Measurements from ENCODE around the gene ITGB1.
"Not testable (repeated sequence)": the region's sequence is repeated elsewhere in the genome, so short reads cannot be mapped to it uniquely, and the experiment has no call there.

ITGB1 gene

GRCh38 chr10:32923849-32924248 is 34.2 kb downstream of the ITGB1 start:
- Histone ChIP-seq H3K79me2 (ENCODE audit: insufficient read depth, low read depth) (no peaks in the 10 kb centered on the region), H3K27me3 (ENCODE audit: insufficient read depth, low read depth) (no peaks in the 10 kb centered on the region), H3K9ac (no peak overlapping the region), H3K4me2 (no peak overlapping the region), H3K36me3 (ENCODE audit: insufficient read depth) (no peaks in the 10 kb centered on the region; the same call in 1 of the 2 replicates), H3K27ac (no peak overlapping the region), H3K4me3 (IDR thresholded peaks at IDR 0.05; ENCODE audit: insufficient read depth, low read depth, low read length) (no peak overlapping the region), H3K4me1 (ENCODE audit: low read depth, poor library complexity, severe bottlenecking) (no peaks in the 10 kb centered on the region), H2AFZ (ENCODE audit: low read depth) (no peak overlapping the region), H4K20me1 (ENCODE audit: insufficient read depth) (no peaks in the 10 kb centered on the region)
- no peak for TF ChIP-seq CTCF (conservative IDR thresholded peaks at IDR 0.05; ENCODE audit: low read depth, low read length)

DNA sequence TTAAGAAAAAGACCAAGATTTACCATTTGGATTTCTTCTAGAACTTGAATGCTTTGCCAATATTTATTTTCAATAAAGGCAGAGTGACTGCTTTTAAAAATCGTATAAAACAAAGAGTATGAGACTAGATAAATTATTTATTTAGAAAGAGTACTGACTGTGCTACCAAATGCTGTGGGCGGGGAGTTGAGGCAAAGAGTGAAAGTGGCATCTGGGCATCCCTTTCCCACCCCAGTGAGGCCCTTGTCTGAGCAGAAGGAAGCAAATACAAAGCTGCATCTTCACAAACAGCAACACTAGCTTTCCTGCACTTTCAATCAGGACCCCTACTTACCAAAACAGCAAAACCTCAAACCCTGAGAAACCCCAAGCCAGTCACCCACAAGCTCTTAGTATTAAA is 34.9 kb downstream of the ITGB1 start:
- no peaks in the 10 kb centered on the region for H3K27me3 ChIP-seq (ENCODE audit: insufficient read depth, low read depth)
- H2AFZ ChIP-seq (ENCODE audit: low read depth), result no peak overlapping the region
- H3K27ac ChIP-seq, result no peak overlapping the region
- H4K20me1 ChIP-seq (ENCODE audit: insufficient read depth), result no peaks in the 10 kb centered on the region
- no peaks in the 10 kb centered on the region for H3K79me2 ChIP-seq (ENCODE audit: insufficient read depth, low read depth)
- H3K36me3 ChIP-seq (ENCODE audit: insufficient read depth), result no peaks in the 10 kb centered on the region; the same call in 1 of the 2 replicates
- no peak overlapping the region for H3K4me3 ChIP-seq (IDR thresholded peaks at IDR 0.05; ENCODE audit: insufficient read depth, low read depth, low read length)
- H3K9ac ChIP-seq, result no peak overlapping the region
- no peaks in the 10 kb centered on the region for H3K4me1 ChIP-seq (ENCODE audit: low read depth, poor library complexity, severe bottlenecking)
- no peak overlapping the region for H3K4me2 ChIP-seq
- TF ChIP-seq CTCF (conservative IDR thresholded peaks at IDR 0.05; ENCODE audit: low read depth, low read length), result no peak

- Histone ChIP-seq H3K79me2 (ENCODE audit: insufficient read depth, low read depth) (no peaks in the 10 kb centered on the region), H2AFZ (ENCODE audit: low read depth) (no peak overlapping the region), H3K4me1 (ENCODE audit: low read depth, poor library complexity, severe bottlenecking) (no peaks in the 10 kb centered on the region), H3K4me2 (no peak overlapping the region), H3K4me3 (IDR thresholded peaks at IDR 0.05; ENCODE audit: insufficient read depth, low read depth, low read length) (no peak overlapping the region), H3K27ac (no peak overlapping the region), H3K9ac (no peak overlapping the region), H3K36me3 (ENCODE audit: insufficient read depth) (no peaks in the 10 kb centered on the region; the same call in 1 of the 2 replicates), H4K20me1 (ENCODE audit: insufficient read depth) (no peaks in the 10 kb centered on the region), H3K27me3 (ENCODE audit: insufficient read depth, low read depth) (no peaks in the 10 kb centered on the region)
- no peak for TF ChIP-seq CTCF (conservative IDR thresholded peaks at IDR 0.05; ENCODE audit: low read depth, low read length)
These were observed 35.9 kb downstream of the ITGB1 start for GRCh38 chr10:32922170-32922569.

DNA sequence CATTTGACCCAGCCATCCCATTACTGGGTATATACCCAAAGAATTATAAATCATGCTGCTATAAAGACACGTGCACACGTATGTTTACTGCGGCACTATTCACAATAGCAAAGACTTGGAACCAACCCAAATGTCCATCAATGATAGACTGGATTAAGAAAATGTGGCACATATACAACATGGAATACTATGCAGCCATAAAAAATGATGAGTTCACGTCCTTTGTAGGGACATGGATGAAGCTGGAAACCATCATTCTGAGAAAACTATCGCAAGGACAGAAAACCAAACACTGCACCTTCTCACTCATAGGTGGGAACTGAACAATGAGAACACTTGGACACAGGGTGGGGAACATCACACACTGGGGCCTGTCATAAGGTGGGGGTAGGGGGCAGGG is 40.2 kb downstream of the ITGB1 start:
- not testable (repeated sequence) for H3K9ac ChIP-seq; H3K4me3 ChIP-seq (IDR thresholded peaks at IDR 0.05; ENCODE audit: insufficient read depth, low read depth, low read length); H3K4me2 ChIP-seq; H3K4me1 ChIP-seq (ENCODE audit: low read depth, poor library complexity, severe bottlenecking); H3K27me3 ChIP-seq (ENCODE audit: insufficient read depth, low read depth); H4K20me1 ChIP-seq (ENCODE audit: insufficient read depth); H3K79me2 ChIP-seq (ENCODE audit: insufficient read depth, low read depth); H3K27ac ChIP-seq; H3K36me3 ChIP-seq (ENCODE audit: insufficient read depth); H2AFZ ChIP-seq (ENCODE audit: low read depth)

- Histone ChIP-seq H3K4me1 (ENCODE audit: low read depth, poor library complexity, severe bottlenecking) (no peaks in the 10 kb centered on the region), H2AFZ (ENCODE audit: low read depth) (no peak overlapping the region), H3K9ac (no peak overlapping the region), H3K4me2 (no peak overlapping the region), H3K27ac (no peak overlapping the region), H3K36me3 (ENCODE audit: insufficient read depth) (no peaks in the 10 kb centered on the region), H3K4me3 (IDR thresholded peaks at IDR 0.05; ENCODE audit: insufficient read depth, low read depth, low read length) (no peak overlapping the region), H4K20me1 (ENCODE audit: insufficient read depth) (no peaks in the 10 kb centered on the region), H3K79me2 (ENCODE audit: insufficient read depth, low read depth) (no peaks in the 10 kb centered on the region), H3K27me3 (ENCODE audit: insufficient read depth, low read depth) (no peaks in the 10 kb centered on the region)
- TF ChIP-seq CTCF (conservative IDR thresholded peaks at IDR 0.05; ENCODE audit: low read depth, low read length), result no peak
These were observed 46.6 kb downstream of the ITGB1 start for GRCh38 chr10:32911285-32912016.

DNA sequence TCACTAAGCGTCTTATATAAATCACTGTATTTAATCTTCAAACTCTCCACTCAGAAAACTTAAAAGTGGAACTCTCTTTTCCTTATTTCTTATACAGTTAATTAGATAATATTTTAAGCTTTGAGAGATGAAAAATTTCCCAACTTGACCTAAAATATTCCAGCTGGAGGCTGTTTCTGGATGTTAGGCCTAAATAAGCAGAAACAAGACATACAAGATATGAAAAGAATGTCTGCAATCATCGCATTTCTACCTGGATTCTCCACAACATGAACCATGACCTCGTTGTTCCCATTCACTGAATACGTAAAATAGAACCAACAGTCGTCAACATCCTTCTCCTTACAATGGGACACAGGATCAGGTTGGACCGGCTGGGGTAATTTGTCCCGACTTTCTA is 48.1 kb downstream of the ITGB1 start:
- H3K27me3 ChIP-seq (ENCODE audit: insufficient read depth, low read depth); H3K27ac ChIP-seq; H3K36me3 ChIP-seq (ENCODE audit: insufficient read depth): not testable (repeated sequence)

More for the DNA sequence above, 48.1 kb downstream of the ITGB1 start:
- H2AFZ ChIP-seq (ENCODE audit: low read depth); H4K20me1 ChIP-seq (ENCODE audit: insufficient read depth); H3K4me1 ChIP-seq (ENCODE audit: low read depth, poor library complexity, severe bottlenecking); H3K9ac ChIP-seq; H3K4me3 ChIP-seq (IDR thresholded peaks at IDR 0.05; ENCODE audit: insufficient read depth, low read depth, low read length); H3K4me2 ChIP-seq; H3K79me2 ChIP-seq (ENCODE audit: insufficient read depth, low read depth): not testable (repeated sequence)
